ENCODE measurements around the gene ARHGAP26.

Gene ARHGAP26

GRCh38 chr5:143274952-143275351, 504.8 kb downstream of the ARHGAP26 start:
- no peak for TF ChIP-seq TAF1 (IDR thresholded peaks at IDR 0.05; ENCODE audit: borderline replicate concordance, insufficient read depth, low read length)
- no peak for TF ChIP-seq POLR2AphosphoS5 (IDR thresholded peaks at IDR 0.05; ENCODE audit: low read depth, low read length)
- TF ChIP-seq REST (IDR thresholded peaks at IDR 0.05; ENCODE audit: insufficient read depth in 1 of 2, low read depth in 2 of 2, low read length in 2 of 2), result no peak
- no peak for TF ChIP-seq FOXP2 (optimal IDR thresholded peaks at IDR 0.05; ENCODE audit: borderline replicate concordance, extremely low read depth, extremely low read length, insufficient read depth)
- TF ChIP-seq SIN3A (IDR thresholded peaks at IDR 0.05; ENCODE audit: borderline replicate concordance, insufficient read depth, low read length), result no peak

DNA sequence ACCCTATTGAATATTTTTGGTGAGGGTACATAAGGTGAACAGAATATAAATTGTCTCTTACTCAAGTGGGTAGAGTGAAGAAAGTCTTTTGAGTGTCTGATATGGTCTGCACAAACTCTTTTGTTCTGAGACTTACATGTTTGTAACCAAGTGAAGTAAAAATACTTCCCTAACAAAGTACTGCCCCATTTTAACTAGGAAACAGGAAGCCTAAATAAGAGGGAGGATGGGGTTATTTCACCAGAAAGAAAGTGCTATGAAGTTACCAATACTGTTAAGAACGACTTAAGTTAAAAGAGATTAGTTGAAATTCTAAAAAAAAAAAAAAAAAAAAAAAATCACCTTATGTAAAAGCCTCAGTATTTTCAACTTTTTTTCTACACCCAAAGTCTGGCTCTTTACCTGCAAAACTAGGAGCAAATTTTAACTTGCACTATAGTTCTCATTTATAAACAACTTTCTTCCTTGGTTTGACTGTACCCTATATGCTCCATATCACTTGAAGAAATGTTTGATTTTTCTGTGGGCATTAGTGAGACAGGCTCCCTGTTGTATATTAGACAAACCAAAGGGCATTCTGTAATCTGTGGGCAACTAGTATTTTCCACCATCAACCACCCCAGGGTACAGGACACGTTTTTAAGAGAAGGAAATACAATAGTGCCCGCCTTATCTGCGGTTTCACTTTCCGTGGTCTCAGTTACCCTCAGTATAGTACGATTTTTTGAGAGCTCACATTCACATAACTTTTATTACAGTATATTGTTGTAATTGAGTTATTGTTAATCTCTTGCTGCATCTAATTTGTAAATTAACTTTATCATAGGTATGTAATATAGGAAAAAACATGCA, 505.6 kb downstream of the ARHGAP26 start:
- TF ChIP-seq FOXP2 (optimal IDR thresholded peaks at IDR 0.05; ENCODE audit: borderline replicate concordance, extremely low read depth, extremely low read length, insufficient read depth) (no peak), TAF1 (IDR thresholded peaks at IDR 0.05; ENCODE audit: borderline replicate concordance, insufficient read depth, low read length) (no peak), REST (IDR thresholded peaks at IDR 0.05; ENCODE audit: insufficient read depth in 1 of 2, low read depth in 2 of 2, low read length in 2 of 2) (no peak), POLR2AphosphoS5 (IDR thresholded peaks at IDR 0.05; ENCODE audit: low read depth, low read length) (no peak), SIN3A (IDR thresholded peaks at IDR 0.05; ENCODE audit: borderline replicate concordance, insufficient read depth, low read length) (no peak)

DNA sequence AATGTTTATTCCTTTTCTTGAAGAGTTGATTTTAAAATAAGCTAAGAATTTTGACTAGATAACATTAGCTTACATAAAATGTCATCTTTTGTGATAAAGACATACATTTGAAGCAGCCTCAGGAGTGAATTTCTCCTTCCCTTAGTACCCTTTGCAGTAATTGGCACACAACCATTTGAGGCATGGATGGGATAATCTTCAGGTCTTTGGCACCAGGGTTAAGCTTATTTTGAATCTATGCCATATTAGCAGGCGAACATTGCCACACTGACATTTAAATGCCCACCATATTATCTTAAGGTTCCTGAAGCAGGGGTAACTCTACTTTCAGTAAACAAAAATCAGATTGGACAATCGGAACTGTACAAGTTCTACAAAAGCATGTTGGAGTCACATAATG, 507.4 kb downstream of the ARHGAP26 start:
- no peak for TF ChIP-seq REST (IDR thresholded peaks at IDR 0.05; ENCODE audit: insufficient read depth in 1 of 2, low read depth in 2 of 2, low read length in 2 of 2)
- no peak for TF ChIP-seq TAF1 (IDR thresholded peaks at IDR 0.05; ENCODE audit: borderline replicate concordance, insufficient read depth, low read length)

All from PFSK-1 (cell line).